HG03097 (cell line): Measurements from ENCODE around the gene YWHAQ.
"Not testable (repeated sequence)": the region's sequence is repeated elsewhere in the genome, so short reads cannot be mapped to it uniquely, and the experiment has no call there.

Experiments
- ATAC-seq: cut with Tn5 transposase; IDR thresholded peaks from one replicate; pipeline ENCODE4 v1.9.1; 2021; ENCODE audit not compliant: unreplicated experiment, low FRiP score

Gene YWHAQ

DNA sequence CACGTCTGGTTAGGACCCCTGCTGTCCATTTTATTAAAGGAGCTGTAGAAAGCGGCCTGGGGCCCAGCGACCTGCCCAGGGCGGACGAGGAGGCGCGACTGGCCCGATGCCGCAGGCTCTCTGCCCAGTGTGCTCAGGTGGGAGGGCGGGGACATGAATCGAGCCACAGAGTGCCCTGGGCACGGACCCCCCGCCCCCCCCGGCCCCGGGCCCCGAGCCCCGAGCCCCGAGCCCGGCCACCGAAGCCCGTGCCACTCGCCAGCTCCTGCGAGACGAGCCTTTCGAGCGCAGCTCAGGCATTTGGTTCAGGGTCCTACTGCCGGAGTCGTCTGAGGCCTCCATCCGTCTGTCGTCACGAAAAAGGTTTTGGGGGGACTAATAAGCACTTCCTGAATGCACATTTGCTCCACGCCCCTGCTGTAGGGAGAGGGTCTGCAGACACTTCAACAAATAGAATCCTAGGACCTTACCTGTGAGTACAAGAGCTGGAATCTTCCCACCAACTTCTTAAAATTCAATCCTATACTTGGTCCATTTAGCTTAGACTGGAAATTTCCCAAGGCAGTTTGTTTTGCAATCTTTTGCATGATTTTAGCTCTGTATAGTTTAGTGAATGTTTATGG, 74.6 kb downstream of the YWHAQ start:
- peak; percentile 18 for ATAC-seq

DNA sequence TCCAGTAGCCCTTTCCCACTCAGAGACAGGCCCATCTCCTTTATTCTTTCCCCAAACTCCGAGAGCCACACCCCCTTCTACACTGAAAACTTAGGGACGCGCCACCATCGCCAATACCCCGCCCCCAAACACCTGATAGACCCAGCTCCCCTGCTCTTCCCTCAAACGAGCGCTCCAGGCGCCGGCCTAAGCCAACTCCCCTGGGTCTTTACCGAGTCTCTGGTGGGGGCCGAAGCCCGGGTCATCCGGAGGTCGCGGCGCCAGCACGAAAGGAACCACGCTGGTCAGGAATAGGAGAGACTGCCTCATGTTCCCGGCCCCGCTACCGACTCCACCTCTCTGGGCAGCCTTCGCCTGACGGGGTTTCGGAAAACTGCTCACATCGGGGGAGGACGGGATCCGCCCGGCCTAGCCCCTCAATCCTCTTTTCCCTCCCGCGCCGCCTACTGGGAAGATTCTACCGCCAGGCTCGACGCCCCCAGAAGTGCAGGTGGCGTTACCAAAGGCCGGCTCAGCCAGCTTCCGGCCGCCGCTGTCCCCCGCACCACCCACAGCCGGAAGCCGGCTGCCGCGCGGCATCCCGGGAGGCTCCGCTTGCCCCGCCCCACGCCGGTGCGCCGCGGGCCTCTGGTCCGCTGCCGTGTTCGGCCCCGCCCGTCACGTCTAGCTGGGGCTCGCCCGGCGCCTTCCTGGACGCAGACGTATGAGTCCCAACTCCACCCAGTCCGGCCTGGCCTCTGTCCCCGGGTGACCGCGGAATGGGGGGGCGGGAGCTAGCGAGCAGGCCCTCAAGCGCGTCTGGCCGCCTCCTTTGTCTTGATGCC, 75.3 kb downstream of the YWHAQ start, which contains the start of gene ADAM17:
ADAM17 (minus strand) TSS at position 534 of the 824 bp plus-strand sequence; CDS start at position 309, 225 bp downstream.
- ATAC-seq, result peak; percentile 83

DNA sequence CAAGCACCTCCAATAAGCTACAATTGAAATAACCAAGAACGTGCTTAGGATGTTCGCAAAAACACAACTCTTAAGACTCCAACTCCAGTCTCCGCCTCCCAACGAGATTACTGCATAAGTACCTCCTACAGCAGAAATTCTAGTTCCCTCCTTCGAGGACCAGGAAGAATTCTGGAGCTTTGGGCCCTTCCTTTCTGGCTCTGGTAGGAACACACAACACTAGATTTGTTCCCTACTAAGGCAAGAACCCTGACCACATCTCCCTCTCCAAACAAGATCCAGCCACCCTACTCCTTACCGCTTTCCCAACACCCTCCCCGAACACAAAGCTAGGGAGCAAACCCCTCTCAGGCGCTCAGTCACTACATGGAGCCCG, 75.9 kb downstream of the YWHAQ start:
- no peak for ATAC-seq

DNA sequence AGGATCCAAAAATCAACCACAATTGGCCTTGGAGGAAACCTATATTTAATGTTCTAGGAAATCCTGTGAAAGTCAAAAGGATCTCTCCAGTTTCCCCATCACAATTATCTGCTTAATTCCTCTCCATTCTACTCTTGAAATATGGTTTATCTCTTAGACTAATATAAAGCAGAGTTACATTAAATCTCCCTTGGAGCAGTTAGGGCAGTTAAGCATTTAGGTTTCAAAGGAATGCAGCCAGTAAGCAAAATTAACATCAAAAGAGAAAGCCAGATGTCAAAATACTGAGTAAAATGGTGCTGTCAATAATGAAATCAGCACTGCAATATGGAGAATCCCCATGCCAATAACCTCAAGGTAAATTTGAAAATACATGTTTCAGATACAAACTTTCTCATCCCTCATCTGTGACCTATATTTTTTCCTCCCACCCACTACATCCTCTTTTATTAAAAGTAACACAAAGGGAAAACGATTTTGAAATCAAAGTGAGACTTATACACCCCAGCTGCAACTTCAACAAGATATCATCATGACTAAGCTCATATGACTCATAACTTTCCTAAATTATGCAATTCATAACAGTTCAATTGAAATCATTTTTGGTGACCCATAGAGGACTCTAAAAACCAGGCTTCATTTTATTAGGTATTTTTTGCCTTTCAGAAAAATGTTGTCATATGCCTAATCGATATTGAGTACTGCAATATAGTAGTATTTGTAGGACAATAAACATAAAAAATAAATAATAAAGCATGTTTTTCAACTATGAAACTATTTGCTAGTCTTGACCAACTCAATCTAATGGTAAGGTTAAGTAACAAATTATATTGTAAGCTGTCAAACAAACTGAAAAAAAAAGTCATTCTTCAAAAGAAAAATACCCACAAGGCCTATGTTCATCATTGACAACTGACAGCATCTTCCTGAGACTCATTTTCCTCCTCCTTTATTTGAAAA, 78.3 kb downstream of the YWHAQ start:
- ATAC-seq, result no peak

DNA sequence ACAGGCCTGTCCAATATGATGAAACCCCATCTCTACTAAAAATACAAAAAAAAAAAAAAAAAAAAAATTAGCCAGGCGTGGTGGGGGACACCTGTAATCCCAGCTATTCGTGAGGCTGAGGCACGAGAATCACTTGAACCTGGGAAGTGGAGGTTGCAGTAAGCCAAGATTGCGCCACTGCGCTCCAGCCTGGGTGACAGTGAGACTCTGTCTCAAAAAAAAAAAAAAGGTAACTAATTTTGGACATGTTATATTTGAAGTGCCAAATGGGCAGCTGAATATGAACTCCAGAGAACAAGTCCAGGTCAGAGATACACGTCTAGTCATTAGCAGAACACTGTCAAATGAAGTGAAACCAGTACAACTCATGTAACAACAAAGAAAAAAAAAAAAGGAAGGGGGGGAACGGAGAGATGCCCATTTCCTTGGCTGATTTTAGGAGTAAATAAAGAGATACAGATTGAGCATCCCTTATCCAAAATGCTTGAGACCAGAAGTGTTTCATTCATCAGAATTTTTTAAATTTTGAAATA, 79.9 kb downstream of the YWHAQ start:
- ATAC-seq, result not testable (repeated sequence)

DNA sequence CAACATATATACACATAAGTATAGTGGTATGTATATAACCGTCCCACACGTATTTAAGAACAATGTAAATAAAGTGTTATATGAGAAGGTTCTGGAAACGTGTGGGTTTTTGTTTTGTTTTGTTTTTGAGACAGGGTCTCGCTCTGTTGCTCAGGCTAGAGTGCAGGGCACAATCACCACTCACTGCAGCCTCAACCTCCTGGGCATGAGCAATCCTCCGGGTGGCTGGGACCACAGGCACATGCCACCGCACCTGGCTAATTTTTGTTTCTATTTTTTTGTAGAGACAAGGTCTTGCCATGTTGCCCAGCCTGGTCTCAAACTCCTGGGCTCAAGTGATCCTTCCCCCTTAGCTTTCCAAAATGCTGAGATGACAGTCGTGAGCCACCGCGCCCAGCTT, 81.4 kb downstream of the YWHAQ start:
- no peak for ATAC-seq

DNA sequence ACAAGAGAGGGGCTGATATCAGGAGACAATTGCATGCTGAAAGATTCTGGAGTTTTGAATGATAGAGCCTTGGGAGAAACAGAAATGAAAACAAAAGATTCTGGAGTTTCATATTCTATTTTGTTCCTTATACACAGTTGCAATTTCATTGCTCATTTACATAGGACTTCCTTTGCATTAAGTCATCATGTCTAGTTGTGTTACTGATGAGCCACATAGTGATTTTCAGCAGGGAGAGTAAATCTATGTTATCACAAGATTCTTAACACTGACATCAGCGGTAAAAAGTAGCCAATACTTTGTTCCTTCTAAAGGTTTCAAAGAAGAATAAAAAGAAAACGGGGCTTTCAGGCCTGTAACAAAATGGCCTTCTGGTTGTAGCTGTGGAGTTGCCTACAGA, 82.3 kb downstream of the YWHAQ start:
- ATAC-seq, result peak; percentile 49

DNA sequence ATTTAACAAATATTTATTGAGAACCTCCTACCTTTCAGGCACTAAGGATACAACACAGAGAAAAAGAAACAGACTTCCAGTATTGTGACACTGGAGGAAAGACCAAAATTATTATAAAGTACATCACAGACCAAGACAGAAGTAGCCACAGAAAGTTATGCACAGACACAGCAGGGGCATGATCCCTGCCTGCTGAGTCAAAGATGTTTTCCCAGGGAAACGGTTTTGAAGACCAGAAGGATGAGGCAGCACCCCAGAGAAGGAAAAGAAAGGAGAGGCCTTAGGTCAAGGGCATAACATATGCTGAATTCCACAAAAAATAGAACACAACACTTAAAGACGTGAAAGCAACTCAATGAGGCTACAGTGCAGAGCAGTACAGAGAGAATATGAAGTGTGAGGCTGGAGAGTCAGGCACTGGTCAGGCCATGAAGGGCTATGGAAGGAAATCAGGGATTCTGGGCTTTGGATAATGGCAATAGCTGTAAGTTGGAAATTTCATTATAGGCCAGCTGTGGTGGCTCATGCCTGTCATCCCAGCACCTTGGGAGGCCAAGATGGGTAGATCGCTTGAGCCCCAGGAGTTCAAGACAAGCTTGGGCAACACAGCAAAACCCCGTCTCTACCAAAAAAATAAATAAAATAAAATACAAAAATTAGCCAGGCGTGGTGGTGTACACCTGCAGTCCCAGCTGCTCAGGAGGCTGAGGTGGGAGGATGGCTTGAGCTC, 83.4 kb downstream of the YWHAQ start:
- no peak for ATAC-seq

DNA sequence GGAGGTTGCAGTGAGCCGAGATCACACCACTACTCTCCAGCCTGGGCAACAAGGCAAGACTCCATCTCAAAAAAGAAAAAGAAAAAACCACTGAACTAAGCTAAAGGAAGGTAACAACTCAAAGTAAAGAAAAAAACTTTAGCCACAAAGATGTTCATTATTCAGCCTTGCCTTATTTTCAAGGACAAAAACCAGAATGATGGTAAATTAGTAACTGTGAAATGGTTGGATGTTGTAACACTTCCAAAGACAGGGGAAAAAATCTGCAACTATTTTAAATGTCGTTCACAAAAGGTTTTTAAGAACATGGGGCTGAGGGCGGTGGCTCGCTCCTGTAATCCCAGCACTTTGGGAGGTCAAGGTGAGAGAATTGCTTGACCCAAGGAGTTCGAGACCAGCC, 85.3 kb downstream of the YWHAQ start:
- ATAC-seq, result no peak

DNA sequence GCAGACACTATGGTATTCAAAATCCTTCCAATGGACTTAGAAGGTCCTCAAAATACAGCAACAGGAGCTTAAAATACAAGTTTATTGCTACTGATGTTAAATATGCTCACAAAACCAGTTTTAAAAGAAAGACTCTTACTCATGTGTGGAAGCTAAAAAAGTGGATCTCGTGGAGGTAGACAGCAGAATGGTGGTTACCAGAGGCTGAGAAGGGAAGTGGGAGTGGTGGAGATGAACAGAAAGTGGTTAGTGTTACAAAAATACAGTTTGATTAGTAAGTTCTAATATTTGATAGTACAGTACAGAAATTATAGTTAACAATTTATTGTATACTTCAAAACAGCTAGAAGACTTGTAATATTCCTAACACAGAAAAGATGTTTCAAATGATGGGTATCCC, 87.2 kb downstream of the YWHAQ start:
- no peak for ATAC-seq

DNA sequence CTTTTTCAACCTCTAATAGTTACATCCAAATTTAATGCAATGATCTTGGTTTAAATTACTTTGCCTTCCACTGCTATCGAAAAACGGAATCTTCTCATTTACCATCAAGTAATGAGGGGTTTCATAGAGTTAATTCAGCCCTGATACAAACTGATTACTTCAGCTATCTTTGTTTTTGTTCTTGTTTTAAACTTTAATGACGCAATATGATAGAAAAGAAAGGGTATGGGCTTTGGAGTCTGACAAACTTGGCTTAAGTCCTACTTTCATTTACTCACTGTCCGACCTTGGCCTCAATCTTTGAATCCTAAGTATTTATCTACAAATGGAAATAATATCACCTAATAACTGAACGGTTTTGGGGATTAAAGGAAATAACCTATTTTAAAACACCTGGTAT, 91.3 kb downstream of the YWHAQ start:
- no peak for ATAC-seq

DNA sequence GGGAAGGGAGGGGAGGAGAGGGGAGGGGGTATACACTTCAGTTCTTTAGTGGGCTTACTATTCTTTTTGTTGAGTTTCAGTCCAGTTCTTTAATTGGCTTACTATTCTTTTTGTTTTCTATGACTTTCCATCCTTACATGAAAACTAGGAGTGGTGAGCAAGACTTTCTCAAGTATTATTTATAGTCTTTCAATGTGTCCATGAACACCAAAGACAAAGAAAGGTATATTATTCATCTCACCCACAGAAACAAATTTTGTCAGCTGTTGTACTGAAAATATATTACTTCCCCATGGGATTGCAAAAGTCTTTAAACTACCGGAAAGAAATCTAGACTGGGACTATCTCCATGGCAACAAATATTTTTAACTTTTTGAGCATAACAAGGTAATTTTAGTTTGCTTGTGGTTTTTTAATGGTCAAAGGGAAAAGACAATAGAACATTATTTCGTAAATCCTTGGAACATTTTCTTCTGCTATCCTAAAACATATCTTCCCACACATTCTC, 92.7 kb downstream of the YWHAQ start:
- no peak for ATAC-seq

DNA sequence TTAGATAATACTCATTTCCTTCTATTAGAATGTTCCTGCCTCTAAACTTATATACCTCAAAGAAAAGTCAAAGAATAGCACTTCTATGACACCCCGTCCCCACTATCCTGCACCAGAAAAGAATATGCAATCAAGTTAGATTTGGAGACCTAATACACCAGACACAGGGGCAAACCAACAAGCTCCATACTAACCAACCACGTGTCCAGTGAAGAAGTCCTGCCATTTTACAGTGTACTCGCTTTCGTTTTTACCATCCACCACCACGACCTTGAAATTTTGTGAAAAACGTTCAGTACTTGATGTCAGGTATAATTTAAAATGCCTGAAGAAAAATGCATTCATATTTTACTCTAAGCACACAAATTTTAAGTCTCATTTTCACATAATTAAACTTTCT, 94.3 kb downstream of the YWHAQ start:
- ATAC-seq, result no peak

DNA sequence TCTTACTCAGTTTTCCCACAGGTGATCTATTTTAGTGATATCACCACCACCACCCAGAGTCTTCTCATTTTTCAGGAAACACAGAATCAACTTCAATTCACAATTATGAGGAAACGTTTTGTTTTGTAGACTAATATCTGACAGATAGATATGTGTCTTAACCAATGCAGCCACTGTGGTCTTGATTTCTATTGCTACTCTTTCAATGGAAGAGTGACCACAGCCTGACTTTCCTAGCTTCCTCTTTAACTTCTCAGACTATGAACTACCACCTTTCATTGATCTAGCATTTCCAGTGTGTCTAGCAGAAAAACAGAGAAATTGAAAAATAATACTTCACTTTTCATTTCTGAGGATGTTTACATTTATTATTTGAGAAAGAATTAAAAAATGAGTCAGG, 95.6 kb downstream of the YWHAQ start:
- no peak for ATAC-seq
